BE2C (cell line): ENCODE measurements around the gene ZNF277.

Experiments
- DNase-seq: peaks from one replicate; pipeline ENCODE4 v3.0.0-alpha.2; 2020
- H3K27me3 ChIP-seq: fragments of 250-450 bp; sonication (Bioruptor Pico); 2 replicates; pipeline ENCODE4 v1.5.1; 2020; ENCODE audit warnings: mild to moderate bottlenecking
- H3K36me3 ChIP-seq: fragments of 250-450 bp; sonication (Bioruptor Pico); 2 replicates; pipeline ENCODE4 v1.5.1; 2020; ENCODE audit warnings: mild to moderate bottlenecking
- H3K4me1 ChIP-seq: fragments of 250-450 bp; sonication (Bioruptor Pico); 2 replicates; pipeline ENCODE4 v1.5.1; 2020
- H3K4me3 ChIP-seq: 2 replicates; pipeline ENCODE4 v1.5.1; 2011; ENCODE audit warnings: low read depth, low read length
- H3K9me3 ChIP-seq: fragments of 250-450 bp; sonication (Bioruptor Pico); 2 replicates; pipeline ENCODE4 v1.5.1; 2020
- CTCF ChIP-seq: IDR thresholded peaks from 2 replicates; pipeline ENCODE4 v1.5.1; 2012; ENCODE audit warnings: mild to moderate bottlenecking, low read depth, low read length

Gene ZNF277

GRCh38 chr7:112220877-112221434 is 14.5 kb downstream of the ZNF277 start:
- DNase-seq, result no peak
- H3K9me3 ChIP-seq, result no peaks in the 10 kb centered on the region; the same call in 1 of the 2 replicates
- H3K27me3 ChIP-seq, result no peaks in the 10 kb centered on the region
- no peak for TF ChIP-seq CTCF
- no peaks in the 10 kb centered on the region for H3K36me3 ChIP-seq
- no peak overlapping the region for H3K4me3 ChIP-seq
- no peaks in the 10 kb centered on the region for H3K4me1 ChIP-seq

- Histone ChIP-seq H3K36me3 (no peaks in the 10 kb centered on the region), H3K4me3 (no peak overlapping the region), H3K27me3 (no peaks in the 10 kb centered on the region), H3K4me1 (no peaks in the 10 kb centered on the region), H3K9me3 (no peaks in the 10 kb centered on the region; the same call in 1 of the 2 replicates)
- no peak for DNase-seq
- TF ChIP-seq CTCF, result no peak
Observed at GRCh38 chr7:112223310-112223709, 16.8 kb downstream of the ZNF277 start.

- DNase-seq, result no peak
- Histone ChIP-seq H3K36me3 (no peaks in the 10 kb centered on the region), H3K4me1 (no peaks in the 10 kb centered on the region), H3K9me3 (no peaks in the 10 kb centered on the region; the same call in 1 of the 2 replicates), H3K27me3 (no peaks in the 10 kb centered on the region), H3K4me3 (no peak overlapping the region)
- no peak for TF ChIP-seq CTCF
Observed at GRCh38 chr7:112224186-112224585, 17.7 kb downstream of the ZNF277 start.

GRCh38 chr7:112225006-112225405 is 18.5 kb downstream of the ZNF277 start:
- TF ChIP-seq CTCF, result no peak
- Histone ChIP-seq H3K4me3 (no peak overlapping the region), H3K36me3 (no peaks in the 10 kb centered on the region), H3K4me1 (no peaks in the 10 kb centered on the region), H3K27me3 (no peaks in the 10 kb centered on the region), H3K9me3 (no peaks in the 10 kb centered on the region; the same call in 1 of the 2 replicates)
- no peak for DNase-seq

GRCh38 chr7:112226701-112227276 is 20.3 kb downstream of the ZNF277 start:
- H3K27me3 ChIP-seq, result no peaks in the 10 kb centered on the region

More at GRCh38 chr7:112226701-112227276, 20.3 kb downstream of the ZNF277 start:
- H3K9me3 ChIP-seq, result no peaks in the 10 kb centered on the region; the same call in 1 of the 2 replicates
- H3K36me3 ChIP-seq, result no peaks in the 10 kb centered on the region
- H3K4me1 ChIP-seq, result no peaks in the 10 kb centered on the region
- no peak for TF ChIP-seq CTCF
- DNase-seq, result no peak
- H3K4me3 ChIP-seq, result no peak overlapping the region
